Body of pancreas (tissue), 4 donors: ENCODE measurements around the gene RCE1. TPM values are rescaled to one million over a fixed set of nuclear protein-coding genes. Genes with fewer than 3 reads are reported as not detected.

Source experiments
- ATAC-seq: fragments of 150-250 bp; one replicate; pipeline ENCODE4 v1.9.1; 2016
- DNase-seq, 4 donors: peaks; one replicate each; pipeline ENCODE4 v3.0.0-alpha.2; 2019
- H3K27ac ChIP-seq, 4 donors: fragments of 200-600 bp; sonication (generic); 1 replicate in 3 of 4; 2 replicates in 1 of 4; pipeline versions ENCODE4 v1.5.1 to v1.6.1; 2016 to 2019; ENCODE audit warnings: mild to moderate bottlenecking in 1 of 4, mixed read lengths in 1 of 4, moderate library complexity in 1 of 4
- H3K27me3 ChIP-seq, 2 donors: fragments of 200-600 bp; sonication (generic); one replicate each; pipeline ENCODE4 v1.6.0; 2016; ENCODE audit warnings: mild to moderate bottlenecking in 1 of 2
- H3K36me3 ChIP-seq, 2 donors: fragments of 200-600 bp; sonication (generic); replicated peaks in 1 of 2; 2 replicates each; pipeline ENCODE4 v1.5.1; 2016; ENCODE audit warnings: low read depth in 2 of 2; ENCODE audit not compliant: insufficient read depth in 1 of 2
- H3K4me1 ChIP-seq: fragments of 200-600 bp; sonication (generic); one replicate; pipeline ENCODE4 v1.6.0; 2016
- H3K4me3 ChIP-seq, 2 donors: fragments of 200-600 bp; sonication (generic); 1 replicate in 1 of 2; 2 replicates in 1 of 2; pipeline ENCODE4 v1.5.1; 2016 to 2019
- H3K9me3 ChIP-seq, 3 donors: fragments of 200-600 bp; sonication (generic); 1 replicate in 2 of 3; 2 replicates in 1 of 3; pipeline ENCODE4 v1.5.1; 2016
- CTCF ChIP-seq, 7 experiments: fragments of 450-650 bp in 4 of 7; fragments of 200-600 bp in 3 of 7; sonication (generic) in 3 of 7; IDR thresholded peaks; one replicate each; pipeline ENCODE4 v1.5.1; 2016 to 2019; ENCODE audit warnings: antibody characterized with exemption in 7 of 7
- POLR2A ChIP-seq, 3 donors: fragments of 450-650 bp; IDR thresholded peaks; one replicate each; pipeline ENCODE4 v1.6.1; 2016; ENCODE audit warnings: antibody characterized with exemption in 3 of 3, mild to moderate bottlenecking in 2 of 3
- whole genome bisulfite sequencing, 2 donors: methylation state at CpG; one replicate each; pipeline ENCODE4 v1.1.5; 2017; 5-methylcytosine and 5-hydroxymethylcytosine counted together
- intact Hi-C: fragments of 100-400 bp; cut with DNase I; formaldehyde crosslinking; loops from one replicate; pipeline ENCODE4 v1.15.1; 2023
- total RNA-seq, 2 donors: library from RNA; depleted of rRNA; stranded (reverse); fragments of >200 nt; gene quantifications; one replicate each; pipeline ENCODE4 v1.1.0, GENCODE V29; 2016

The RCE1 gene
- total RNA-seq, 2 donors from 2014 or later = 14.3 to 18.8 TPM

- WGBS, 2 donors = 77 to 89% methylated on average over 12 of the region's 12 CpGs
Observed at GRCh38 chr11:66835768-66836405, 7.4 kb upstream of the RCE1 start.

GRCh38 chr11:66840317-66841091, 2.7 kb upstream of the RCE1 start:
- intact Hi-C loops = no loop called here
- 79 to 81% methylated on average over 4 of the region's 4 CpGs for WGBS, 2 donors
- no peak for TF ChIP-seq CTCF (IDR thresholded peaks at IDR 0.05)
- no peak for TF ChIP-seq POLR2A (IDR thresholded peaks at IDR 0.05)

More at GRCh38 chr11:66835768-66836405, 7.4 kb upstream of the RCE1 start:
- H3K9me3 ChIP-seq = no peaks in the 10 kb centered on the region
- intact Hi-C loops = no loop called here
- ATAC-seq = no peak
- H3K4me1 ChIP-seq = peaks cover 7% of the 10 kb centered on the region
- H3K27ac ChIP-seq = no peak overlapping the region
- no peaks in the 10 kb centered on the region for H3K36me3 ChIP-seq
- no peak overlapping the region for H3K4me3 ChIP-seq
- TF ChIP-seq POLR2A (IDR thresholded peaks at IDR 0.05) = no peak
- no peak for TF ChIP-seq CTCF (IDR thresholded peaks at IDR 0.05)
- no peak for DNase-seq
- no peaks in the 10 kb centered on the region for H3K27me3 ChIP-seq

GRCh38 chr11:66841861-66842260, 1.4 kb upstream of the RCE1 start:
- 79 to 92% methylated on average over 3 to 7 of the region's 7 CpGs for WGBS, 2 donors
- Histone ChIP-seq H3K4me3 (peak overlapping the region in 1 of 2 donors; percentile 90), H3K27me3 (no peaks in the 10 kb centered on the region), H3K36me3 (peaks cover 0 to 6% of the 10 kb centered on the region in 2 donors), H3K9me3 (no peaks in the 10 kb centered on the region), H3K4me1 (peaks cover 42% of the 10 kb centered on the region), H3K27ac (peak overlapping the region in 1 of 4 donors; percentile 76)
- intact Hi-C loops = no loop called here
- ATAC-seq = no peak
- peak in 1 of 4 donors; percentile 11 for DNase-seq
- TF ChIP-seq CTCF (IDR thresholded peaks at IDR 0.05) (no peak), POLR2A (IDR thresholded peaks at IDR 0.05) (no peak)

More at GRCh38 chr11:66840317-66841091, 2.7 kb upstream of the RCE1 start:
- no peaks in the 10 kb centered on the region for H3K27me3 ChIP-seq
- peaks cover 42% of the 10 kb centered on the region for H3K4me1 ChIP-seq
- ATAC-seq (no peak), DNase-seq (no peak)
- no peaks in the 10 kb centered on the region for H3K9me3 ChIP-seq
- H3K36me3 ChIP-seq = no peaks in the 10 kb centered on the region
- H3K27ac ChIP-seq = no peak overlapping the region
- H3K4me3 ChIP-seq = no peak overlapping the region

- H3K27me3 ChIP-seq = no peaks in the 10 kb centered on the region
- WGBS, 2 donors = 0 to 1% methylated on average over 3 to 11 of the region's 11 CpGs
- no peaks in the 10 kb centered on the region for H3K9me3 ChIP-seq
- peak overlapping the region; percentile 88 to 90 for H3K4me3 ChIP-seq
- peaks cover 42% of the 10 kb centered on the region for H3K4me1 ChIP-seq
- TF ChIP-seq POLR2A (IDR thresholded peaks at IDR 0.05) (no peak), CTCF (IDR thresholded peaks at IDR 0.05) (no peak)
- ATAC-seq = no peak
- peak overlapping the region; percentile 76 to 98 (median 94) for H3K27ac ChIP-seq
- DNase-seq = peak in 1 of 4 donors; percentile 15
- H3K36me3 ChIP-seq = peaks cover 0 to 6% of the 10 kb centered on the region in 2 donors
- intact Hi-C loops = no loop called here
Observed at GRCh38 chr11:66842501-66842895, 743 bp upstream of the RCE1 start.
